Peyer's patch (tissue), 4 donors: ENCODE results near the gene CTSG.

Experiments used
- CTCF ChIP-seq, 6 experiments: fragments of 450-650 bp in 4 of 6; fragments of 200-600 bp in 2 of 6; sonication (generic) in 1 of 6; IDR thresholded peaks; one replicate each; pipeline ENCODE4 v1.5.1; 2017 to 2019; ENCODE audit warnings: antibody characterized with exemption in 6 of 6, mild to moderate bottlenecking in 3 of 6, moderate library complexity in 1 of 6
- POLR2A ChIP-seq, 2 donors: fragments of 450-650 bp; IDR thresholded peaks; one replicate each; pipeline ENCODE4 v1.5.1; 2017; ENCODE audit warnings: antibody characterized with exemption in 2 of 2, mild to moderate bottlenecking in 2 of 2, moderate library complexity in 2 of 2

- TF ChIP-seq POLR2A (IDR thresholded peaks at IDR 0.05) (no peak), CTCF (IDR thresholded peaks at IDR 0.05) (no peak)
Measured at GRCh38 chr14:24556756-24557155, 19.3 kb downstream of the CTSG start.
